ENCODE results near the gene HEXIM1.

HEXIM1 gene

GRCh38 chr17:45168991-45169752, 20.9 kb downstream of the HEXIM1 start:
- no peak for DNase-seq (ENCODE audit: low read depth in 4 of 4, low spot score in 1 of 4)

- no peak for DNase-seq (ENCODE audit: low read depth in 4 of 4, low spot score in 1 of 4)
Measured at GRCh38 chr17:45170280-45170930, 22.1 kb downstream of the HEXIM1 start.

- no peak for DNase-seq (ENCODE audit: low read depth in 4 of 4, low spot score in 1 of 4)
Measured at GRCh38 chr17:45170931-45171337, 22.7 kb downstream of the HEXIM1 start.

GRCh38 chr17:45171338-45172231, 23.3 kb downstream of the HEXIM1 start:
- no peak for DNase-seq (ENCODE audit: low read depth in 4 of 4, low spot score in 1 of 4)

- no peak for DNase-seq (ENCODE audit: low read depth in 4 of 4, low spot score in 1 of 4)
Measured at GRCh38 chr17:45172232-45172540, 23.9 kb downstream of the HEXIM1 start.

- DNase-seq (ENCODE audit: low read depth in 4 of 4, low spot score in 1 of 4) = peak; percentile 13 to 53 (median 30)
Measured at GRCh38 chr17:45172541-45173286, 24.4 kb downstream of the HEXIM1 start.

- DNase-seq (ENCODE audit: low read depth in 4 of 4, low spot score in 1 of 4) = no peak
Measured at GRCh38 chr17:45175759-45176115, 27.5 kb downstream of the HEXIM1 start.

- no peak for DNase-seq (ENCODE audit: low read depth in 4 of 4, low spot score in 1 of 4)
Measured at GRCh38 chr17:45177563-45177962, 29.3 kb downstream of the HEXIM1 start.

- no peak for DNase-seq (ENCODE audit: low read depth in 4 of 4, low spot score in 1 of 4)
Measured at GRCh38 chr17:45184144-45184543, 35.9 kb downstream of the HEXIM1 start.

GRCh38 chr17:45186801-45187354, 38.6 kb downstream of the HEXIM1 start:
- DNase-seq (ENCODE audit: low read depth in 4 of 4, low spot score in 1 of 4) = no peak

- DNase-seq (ENCODE audit: low read depth in 4 of 4, low spot score in 1 of 4) = no peak
Measured at GRCh38 chr17:45189009-45189408, 40.7 kb downstream of the HEXIM1 start.

GRCh38 chr17:45190503-45191255, 42.4 kb downstream of the HEXIM1 start:
- no peak for DNase-seq (ENCODE audit: low read depth in 4 of 4, low spot score in 1 of 4)

- DNase-seq (ENCODE audit: low read depth in 4 of 4, low spot score in 1 of 4) = no peak
Measured at GRCh38 chr17:45195424-45195823, 47.1 kb downstream of the HEXIM1 start.

GRCh38 chr17:45197108-45197507, 48.8 kb downstream of the HEXIM1 start:
- DNase-seq (ENCODE audit: low read depth in 4 of 4, low spot score in 1 of 4) = no peak

- peak; percentile 82 to 91 (median 86) for DNase-seq (ENCODE audit: low read depth in 4 of 4, low spot score in 1 of 4)
Measured at GRCh38 chr17:45197555-45198334, 49.5 kb downstream of the HEXIM1 start.

GRCh38 chr17:45200701-45201100, 52.4 kb downstream of the HEXIM1 start:
- no peak for DNase-seq (ENCODE audit: low read depth in 4 of 4, low spot score in 1 of 4)

GRCh38 chr17:45201457-45201856, 53.2 kb downstream of the HEXIM1 start:
- DNase-seq (ENCODE audit: low read depth in 4 of 4, low spot score in 1 of 4) = no peak
